Mesenchymal stem cell (in vitro differentiated cells and primary cell): Measurements from ENCODE around the gene FAM153A.
"Not testable (repeated sequence)": the region's sequence is repeated elsewhere in the genome, so short reads cannot be mapped to it uniquely, and the experiment has no call there.

Source experiments
- DNase-seq: peaks from one replicate; pipeline ENCODE4 v3.0.0-alpha.2; 2013
- H2AFZ ChIP-seq: one replicate; pipeline ENCODE4 v1.6.1; 2013; ENCODE audit warnings: low read depth, mild to moderate bottlenecking, control low read depth, inconsistent platforms, low read length, moderate library complexity
- H2AK5ac ChIP-seq: 2 replicates; pipeline ENCODE4 v1.6.1; 2013; ENCODE audit warnings: low read length, moderate library complexity, mild to moderate bottlenecking, inconsistent platforms; ENCODE audit not compliant: severe bottlenecking
- H2BK120ac ChIP-seq: one replicate; pipeline ENCODE4 v1.6.1; 2013; ENCODE audit warnings: low read depth, mild to moderate bottlenecking, inconsistent platforms, low read length, moderate library complexity
- H2BK12ac ChIP-seq, 2 experiments: one replicate each; pipeline ENCODE4 v1.6.1; 2013; ENCODE audit warnings: inconsistent platforms in 2 of 2, low read length in 2 of 2, mild to moderate bottlenecking in 2 of 2, moderate library complexity in 2 of 2, control low read depth in 1 of 2
- H2BK15ac ChIP-seq: one replicate; pipeline ENCODE4 v1.6.1; 2013; ENCODE audit warnings: mild to moderate bottlenecking, low read depth, inconsistent platforms; ENCODE audit not compliant: poor library complexity, severe bottlenecking
- H2BK5ac ChIP-seq: 2 replicates; pipeline ENCODE4 v1.6.1; 2013; ENCODE audit warnings: low read depth, mild to moderate bottlenecking, low read length, control low read depth, inconsistent platforms; ENCODE audit not compliant: poor library complexity, severe bottlenecking
- H3K14ac ChIP-seq, 2 experiments: one replicate each; pipeline ENCODE4 v1.6.1; 2013; ENCODE audit warnings: inconsistent platforms in 2 of 2, low read length in 2 of 2, control low read depth in 1 of 2, mild to moderate bottlenecking in 1 of 2, moderate library complexity in 1 of 2
- H3K18ac ChIP-seq, 2 experiments: one replicate each; pipeline ENCODE4 v1.6.1; 2013; ENCODE audit warnings: inconsistent platforms in 2 of 2, low read length in 2 of 2, control low read depth in 1 of 2, low read depth in 1 of 2, mild to moderate bottlenecking in 1 of 2
- H3K23ac ChIP-seq, 2 experiments: one replicate each; pipeline ENCODE4 v1.6.1; 2013; ENCODE audit warnings: inconsistent platforms in 2 of 2, low read length in 2 of 2, mild to moderate bottlenecking in 2 of 2, moderate library complexity in 2 of 2, control low read depth in 1 of 2
- H3K27ac ChIP-seq: 2 replicates; pipeline ENCODE4 v1.5.1; 2013; ENCODE audit warnings: mild to moderate bottlenecking, moderate library complexity, low read length, control low read depth, inconsistent platforms; ENCODE audit not compliant: poor library complexity, severe bottlenecking
- H3K27me3 ChIP-seq, 2 experiments: 2 replicates each; pipeline versions ENCODE4 v1.6.1 to v1.7.0; 2013; ENCODE audit warnings: low read length in 2 of 2, mild to moderate bottlenecking in 2 of 2, moderate library complexity in 2 of 2, control low read depth in 1 of 2, inconsistent platforms in 1 of 2; ENCODE audit not compliant: control insufficient read depth in 1 of 2, insufficient read depth in 1 of 2
- H3K36me3 ChIP-seq, 2 experiments: 2 replicates each; pipeline versions ENCODE4 v1.6.1 to v1.7.0; 2013; ENCODE audit warnings: low read length in 2 of 2, control low read depth in 1 of 2, inconsistent platforms in 1 of 2, low read depth in 1 of 2, mild to moderate bottlenecking in 1 of 2; ENCODE audit not compliant: insufficient read depth in 2 of 2, control insufficient read depth in 1 of 2
- H3K4ac ChIP-seq, 2 experiments: one replicate each; pipeline ENCODE4 v1.6.1; 2013; ENCODE audit warnings: inconsistent platforms in 2 of 2, low read length in 2 of 2, mild to moderate bottlenecking in 2 of 2, moderate library complexity in 2 of 2, control low read depth in 1 of 2, low read depth in 1 of 2
- H3K4me1 ChIP-seq: 2 replicates; pipeline ENCODE4 v1.6.1; 2013; ENCODE audit warnings: low read depth, low read length, control low read depth; ENCODE audit not compliant: control insufficient read depth, insufficient read depth
- H3K4me2 ChIP-seq: 2 replicates; pipeline ENCODE4 v1.6.1; 2013; ENCODE audit warnings: low read length, mild to moderate bottlenecking, inconsistent platforms; ENCODE audit not compliant: poor library complexity, severe bottlenecking
- H3K4me3 ChIP-seq, 2 experiments: 2 replicates each; pipeline versions ENCODE4 v1.5.1 to v1.7.0; 2013; ENCODE audit warnings: low read length in 2 of 2, mild to moderate bottlenecking in 2 of 2, control low read depth in 1 of 2, low read depth in 1 of 2; ENCODE audit not compliant: insufficient read depth in 1 of 2
- H3K79me1 ChIP-seq: replicated peaks from 2 replicates; pipeline ENCODE4 v1.6.1; 2013; ENCODE audit warnings: mild to moderate bottlenecking, control low read depth, low read length, inconsistent platforms; ENCODE audit not compliant: poor library complexity, severe bottlenecking
- H3K9ac ChIP-seq: 2 replicates; pipeline ENCODE4 v1.7.0; 2013; ENCODE audit warnings: mild to moderate bottlenecking, low read length, moderate library complexity
- H3K9me3 ChIP-seq: 2 replicates; pipeline ENCODE4 v1.7.0; 2013; ENCODE audit warnings: mild to moderate bottlenecking, low read length; ENCODE audit not compliant: control insufficient read depth
- H4K8ac ChIP-seq: one replicate; pipeline ENCODE4 v1.6.1; 2013; ENCODE audit warnings: inconsistent platforms, mild to moderate bottlenecking, low read length, moderate library complexity
- H4K91ac ChIP-seq: one replicate; pipeline ENCODE4 v1.6.1; 2013; ENCODE audit warnings: mild to moderate bottlenecking, low read length, inconsistent platforms
- WGBS: methylation state at CpG from one replicate; pipeline ENCODE4 v1.1.7; 2013; ENCODE audit warnings: mixed read lengths; 5-methylcytosine and 5-hydroxymethylcytosine counted together

FAM153A gene

DNA sequence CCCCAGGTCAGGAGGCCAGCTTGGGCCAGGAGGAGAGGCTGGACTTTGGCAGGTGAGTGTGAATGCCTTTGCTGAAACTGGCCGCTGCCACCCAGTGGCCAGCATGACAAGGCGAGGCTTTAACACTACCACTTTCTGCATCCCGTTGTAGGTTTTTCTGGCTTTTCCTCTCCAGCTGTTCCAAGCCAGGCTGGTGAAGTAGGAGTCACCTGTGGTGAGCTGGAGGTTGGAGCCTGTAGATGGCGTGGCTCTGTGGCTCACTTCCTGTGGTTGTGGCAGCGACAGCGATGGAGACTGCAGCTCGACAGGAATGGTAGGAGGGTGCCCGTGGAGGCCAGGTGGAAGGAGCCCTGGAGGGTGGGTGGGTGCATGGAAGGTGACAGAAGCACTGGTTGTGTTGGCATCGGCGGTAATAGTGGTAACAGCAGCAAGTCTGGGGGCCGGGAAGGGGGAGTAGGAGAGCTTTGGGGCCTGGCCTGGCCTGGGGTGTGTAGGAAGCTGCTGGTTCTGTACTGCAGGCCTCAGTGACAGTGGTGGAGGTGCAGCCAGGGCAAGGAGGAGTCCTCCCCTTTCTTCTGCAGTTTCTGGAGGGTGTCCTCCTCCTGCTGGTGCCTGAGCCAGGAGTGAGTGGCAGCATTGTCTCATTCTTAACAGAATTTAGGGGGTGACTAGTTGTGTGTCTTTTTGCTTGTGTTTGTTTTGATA lies 26.7 kb upstream of the FAM153A start:
- not testable (repeated sequence) for H3K18ac ChIP-seq, H3K4ac ChIP-seq, H3K14ac ChIP-seq, H3K4me3 ChIP-seq, H3K27ac ChIP-seq, H2AK5ac ChIP-seq, H3K23ac ChIP-seq, H3K27me3 ChIP-seq, H4K8ac ChIP-seq, H3K9me3 ChIP-seq, H2BK5ac ChIP-seq, H3K36me3 ChIP-seq, H2BK15ac ChIP-seq, H3K79me1 ChIP-seq, H2BK120ac ChIP-seq, H2AFZ ChIP-seq, H4K91ac ChIP-seq, H3K4me1 ChIP-seq, H2BK12ac ChIP-seq, H3K9ac ChIP-seq, DNase-seq, H3K4me2 ChIP-seq
- WGBS: no CpG with 5 or more reads among the region's 11 CpGs

- not testable (repeated sequence) for H3K9ac ChIP-seq, H2AK5ac ChIP-seq
Measured at GRCh38 chr5:177808420-177808819, 25.7 kb upstream of the FAM153A start.

DNA sequence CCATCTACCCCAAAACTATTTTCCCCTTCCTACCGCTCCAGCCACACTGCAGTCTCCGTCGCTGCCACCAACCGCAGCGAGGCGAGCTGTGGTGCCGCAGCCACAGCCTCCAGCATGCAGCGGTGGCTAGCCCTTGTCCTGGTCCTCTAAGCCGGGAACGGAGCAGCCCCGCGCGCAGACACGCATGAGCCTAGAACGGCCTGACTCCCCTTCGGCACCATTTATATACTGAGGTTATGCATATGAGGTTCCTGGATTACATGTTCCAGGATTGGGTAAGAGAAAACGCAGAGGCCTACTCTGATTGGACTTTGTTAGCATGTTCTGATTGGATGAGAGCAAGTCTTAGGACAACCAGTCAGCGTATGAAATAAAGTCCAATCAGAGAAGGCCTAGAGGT lies 24.6 kb upstream of the FAM153A start:
- H3K4me3 ChIP-seq, H3K27ac ChIP-seq, H2BK120ac ChIP-seq, H2BK15ac ChIP-seq, H2AFZ ChIP-seq, H3K4me1 ChIP-seq, H3K36me3 ChIP-seq, H3K9me3 ChIP-seq, H3K14ac ChIP-seq, H3K18ac ChIP-seq, H3K9ac ChIP-seq, H2AK5ac ChIP-seq, H3K4ac ChIP-seq, H4K8ac ChIP-seq, H3K79me1 ChIP-seq, H3K27me3 ChIP-seq, H2BK5ac ChIP-seq, H3K4me2 ChIP-seq, H4K91ac ChIP-seq, H2BK12ac ChIP-seq, H3K23ac ChIP-seq, DNase-seq: not testable (repeated sequence)
- WGBS: no CpG with 5 or more reads among the region's 18 CpGs

More at GRCh38 chr5:177808420-177808819, 25.7 kb upstream of the FAM153A start:
- not testable (repeated sequence) for H3K9me3 ChIP-seq, H3K4me3 ChIP-seq, H2BK12ac ChIP-seq, H3K79me1 ChIP-seq, H3K23ac ChIP-seq, H3K4me1 ChIP-seq, H2BK5ac ChIP-seq, H2BK15ac ChIP-seq, H3K27me3 ChIP-seq, H2BK120ac ChIP-seq, H3K18ac ChIP-seq, H3K4me2 ChIP-seq, H3K4ac ChIP-seq, H3K36me3 ChIP-seq, H4K91ac ChIP-seq, H3K27ac ChIP-seq, H2AFZ ChIP-seq, H4K8ac ChIP-seq, H3K14ac ChIP-seq, DNase-seq
- WGBS: no CpG with 5 or more reads among the region's 12 CpGs

GRCh38 chr5:177801427-177801826 lies 18.7 kb upstream of the FAM153A start:
- not testable (repeated sequence) for H2BK12ac ChIP-seq, H3K79me1 ChIP-seq, H3K14ac ChIP-seq, H2BK120ac ChIP-seq, H2BK15ac ChIP-seq, H3K36me3 ChIP-seq, H3K27ac ChIP-seq, H3K9me3 ChIP-seq, H3K4me3 ChIP-seq, H2AFZ ChIP-seq, H3K27me3 ChIP-seq, H4K8ac ChIP-seq, DNase-seq, H3K4ac ChIP-seq, H2AK5ac ChIP-seq, H3K4me2 ChIP-seq, H3K23ac ChIP-seq, H3K9ac ChIP-seq, H3K18ac ChIP-seq, H2BK5ac ChIP-seq, H4K91ac ChIP-seq, H3K4me1 ChIP-seq
- no CpG with 5 or more reads among the region's 5 CpGs for WGBS
